Thyroid gland (tissue), 4 donors: ENCODE measurements around the gene MYMK. TPM values are rescaled to one million over a fixed set of nuclear protein-coding genes. Genes with fewer than 3 reads are reported as not detected.

ENCODE experiments used
- DNase-seq, 2 donors: peaks; one replicate each; pipeline ENCODE4 v3.0.0-alpha.2; 2019
- H3K27ac ChIP-seq, 3 donors: fragments of 200-600 bp; sonication (generic); 1 replicate in 2 of 3; 2 replicates in 1 of 3; pipeline ENCODE4 v1.5.1; 2016 to 2019; ENCODE audit warnings: mild to moderate bottlenecking in 1 of 3, moderate library complexity in 1 of 3
- H3K27me3 ChIP-seq: fragments of 200-600 bp; sonication (generic); one replicate; pipeline ENCODE4 v1.5.1; 2019
- H3K36me3 ChIP-seq, 2 donors: fragments of 200-600 bp; sonication (generic); one replicate each; pipeline ENCODE4 v1.5.1; 2016 to 2019
- H3K4me1 ChIP-seq, 2 donors: fragments of 200-600 bp; sonication (generic); one replicate each; pipeline ENCODE4 v1.5.1; 2017 to 2019
- H3K4me3 ChIP-seq, 3 donors: fragments of 200-600 bp; sonication (generic); replicated peaks in 1 of 3; 1 replicate in 2 of 3; 2 replicates in 1 of 3; pipeline ENCODE4 v1.5.1; 2016; ENCODE audit warnings: mild to moderate bottlenecking in 1 of 3
- H3K9me3 ChIP-seq: fragments of 200-600 bp; sonication (generic); one replicate; pipeline ENCODE4 v1.5.1; 2017
- POLR2A ChIP-seq, 2 donors: fragments of 450-650 bp; IDR thresholded peaks; one replicate each; pipeline ENCODE4 v1.6.1; 2017; ENCODE audit warnings: antibody characterized with exemption in 2 of 2, mild to moderate bottlenecking in 2 of 2, moderate library complexity in 1 of 2
- WGBS, 2 donors: methylation state at CpG; one replicate each; pipeline ENCODE4 v1.1.5; 2017; 5-methylcytosine and 5-hydroxymethylcytosine counted together
- intact Hi-C: fragments of 100-400 bp; cut with DNase I; formaldehyde crosslinking; loops from one replicate; pipeline ENCODE4 v1.15.1; 2023
- total RNA-seq, 4 donors: library from RNA; depleted of rRNA; stranded (reverse); fragments of >200 nt; gene quantifications; one replicate each; pipeline ENCODE4 v1.2.3, GENCODE V29; 2016
- TF ChIP-seq, protein P1 (sequence below), 6 experiments: fragments of 200-600 bp in 3 of 6; fragments of 450-650 bp in 3 of 6; sonication (generic) in 3 of 6; IDR thresholded peaks; one replicate each; pipeline ENCODE4 v1.5.1; 2016 to 2019; ENCODE audit warnings: antibody characterized with exemption in 6 of 6, mild to moderate bottlenecking in 2 of 6, inconsistent platforms in 1 of 6, moderate library complexity in 1 of 6

The MYMK gene
- total RNA-seq, 4 donors from 2014 or later = not detected

DNA sequence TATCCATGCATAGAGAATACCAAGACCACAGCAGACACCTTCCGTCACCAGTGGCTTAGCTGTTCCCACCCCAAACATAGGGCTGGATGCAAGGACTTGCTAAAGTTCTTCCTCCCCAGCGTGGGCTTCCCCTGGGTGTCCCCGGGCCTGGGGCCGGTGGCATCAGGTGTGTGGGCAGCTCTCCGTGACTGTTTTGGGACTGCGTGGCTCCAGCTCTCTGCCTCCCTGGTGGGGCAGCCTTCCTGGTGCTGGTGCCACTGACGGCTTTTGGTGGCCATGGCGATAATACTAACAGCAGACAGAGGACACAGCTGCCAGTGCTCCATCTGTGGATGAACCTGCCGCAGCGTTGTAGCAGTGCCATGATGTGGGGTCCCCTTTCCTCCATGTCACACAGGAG, 60.1 kb downstream of the MYMK start:
- no peak for DNase-seq
- H3K4me3 ChIP-seq = no peak overlapping the region
- no peaks in the 10 kb centered on the region for H3K27me3 ChIP-seq
- peaks cover 5 to 6% of the 10 kb centered on the region in 2 donors for H3K36me3 ChIP-seq
- H3K4me1 ChIP-seq = peaks cover 6 to 9% of the 10 kb centered on the region in 2 donors
- TF ChIP-seq, protein P1, sequence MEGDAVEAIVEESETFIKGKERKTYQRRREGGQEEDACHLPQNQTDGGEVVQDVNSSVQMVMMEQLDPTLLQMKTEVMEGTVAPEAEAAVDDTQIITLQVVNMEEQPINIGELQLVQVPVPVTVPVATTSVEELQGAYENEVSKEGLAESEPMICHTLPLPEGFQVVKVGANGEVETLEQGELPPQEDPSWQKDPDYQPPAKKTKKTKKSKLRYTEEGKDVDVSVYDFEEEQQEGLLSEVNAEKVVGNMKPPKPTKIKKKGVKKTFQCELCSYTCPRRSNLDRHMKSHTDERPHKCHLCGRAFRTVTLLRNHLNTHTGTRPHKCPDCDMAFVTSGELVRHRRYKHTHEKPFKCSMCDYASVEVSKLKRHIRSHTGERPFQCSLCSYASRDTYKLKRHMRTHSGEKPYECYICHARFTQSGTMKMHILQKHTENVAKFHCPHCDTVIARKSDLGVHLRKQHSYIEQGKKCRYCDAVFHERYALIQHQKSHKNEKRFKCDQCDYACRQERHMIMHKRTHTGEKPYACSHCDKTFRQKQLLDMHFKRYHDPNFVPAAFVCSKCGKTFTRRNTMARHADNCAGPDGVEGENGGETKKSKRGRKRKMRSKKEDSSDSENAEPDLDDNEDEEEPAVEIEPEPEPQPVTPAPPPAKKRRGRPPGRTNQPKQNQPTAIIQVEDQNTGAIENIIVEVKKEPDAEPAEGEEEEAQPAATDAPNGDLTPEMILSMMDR (IDR thresholded peaks at IDR 0.05) = no peak
- TF ChIP-seq POLR2A (IDR thresholded peaks at IDR 0.05) = no peak
- intact Hi-C loops = no loop called here
- 88 to 94% methylated on average over 10 of the region's 10 CpGs for WGBS, 2 donors
- H3K27ac ChIP-seq = no peak overlapping the region
- no peaks in the 10 kb centered on the region for H3K9me3 ChIP-seq

Other genes starting within 250 kb of the MYMK start
- gene ABO, start 249.8 kb downstream of the MYMK start, total RNA-seq = 10 to 100 TPM; 15.7 to 32.6 (median 24.9) TPM
- 10 to 100 TPM; 18.4 to 34.9 (median 22.0) TPM for gene SURF6, start 188.8 kb downstream of the MYMK start, total RNA-seq
- 10 to 100 TPM; 41.9 to 58.2 (median 48.6) TPM for gene MED22, start 176.8 kb downstream of the MYMK start, total RNA-seq
- 1,000 to 10,000 TPM; 1,394 to 2,407 (median 1,585) TPM for gene RPL7A, start 176.7 kb downstream of the MYMK start, total RNA-seq
- gene SURF1, start 168.5 kb downstream of the MYMK start, total RNA-seq = 10 to 100 TPM; 51.5 to 82.7 (median 64.7) TPM
- gene SURF2, start 168.4 kb downstream of the MYMK start, total RNA-seq = 10 to 100 TPM; 26.2 to 42.7 (median 31.6) TPM
- gene SURF4, start 148.9 kb downstream of the MYMK start, total RNA-seq = 100 to 1,000 TPM; 165 to 253 (median 226) TPM
- 1 to 10 TPM in 2 of 4 donors, not detected in 2; 1.6 to 2.2 TPM for gene STKLD1, start 148.6 kb downstream of the MYMK start, total RNA-seq
- 10 to 100 TPM; 16.0 to 21.9 (median 19.0) TPM for gene REXO4, start 106.9 kb downstream of the MYMK start, total RNA-seq
- 1 to 10 TPM; 1.5 to 2.8 (median 2.0) TPM for gene ADAMTS13, start 102.6 kb downstream of the MYMK start, total RNA-seq
- gene CACFD1, start 65.0 kb downstream of the MYMK start, total RNA-seq = 10 to 100 TPM; 21.4 to 36.7 (median 33.5) TPM
- 1 to 10 TPM; 1.1 to 3.8 (median 2.5) TPM for gene SLC2A6, start 45.9 kb downstream of the MYMK start, total RNA-seq
- 1 to 10 TPM; 2.4 to 9.3 (median 8.7) TPM for gene ADAMTSL2, start 9.7 kb upstream of the MYMK start, total RNA-seq
- gene FAM163B, start 84.4 kb upstream of the MYMK start, total RNA-seq = not detected
- under 1 TPM in 2 of 4 donors, not detected in 2; 0.11 to 0.15 TPM for gene DBH, start 111.4 kb upstream of the MYMK start, total RNA-seq
- gene SARDH, start 213.4 kb upstream of the MYMK start, total RNA-seq = 1 to 10 TPM in 3 of 4 donors, not detected in 1; 2.2 to 6.2 (median 3.3) TPM